GM18511 (cell line): ENCODE results near the gene KLHL7.
A peak's percentile ranks its signal among the peaks of the same experiment; 100 is the strongest.

Experiments used
- ATAC-seq: cut with Tn5 transposase; IDR thresholded peaks from one replicate; pipeline ENCODE4 v1.9.1; 2021; ENCODE audit warnings: mild to moderate bottlenecking, moderate library complexity; ENCODE audit not compliant: unreplicated experiment

The KLHL7 gene

GRCh38 chr7:23105644-23106056 is at the start of gene KLHL7:
TSS of gene KLHL7 (plus strand) at chr7:23105785. CDS start at chr7:23106027, 242 bp downstream.
- peak; percentile 97 for ATAC-seq

- no peak for ATAC-seq
Measured at GRCh38 chr7:23058408-23059096, 47.0 kb upstream of the KLHL7 start.

- no peak for ATAC-seq
Measured at GRCh38 chr7:23061327-23061726, 44.3 kb upstream of the KLHL7 start.

- ATAC-seq, result no peak
Measured at GRCh38 chr7:23062452-23062851, 43.1 kb upstream of the KLHL7 start.

GRCh38 chr7:23065974-23066373 is 39.6 kb upstream of the KLHL7 start:
- no peak for ATAC-seq

GRCh38 chr7:23067271-23067670 is 38.3 kb upstream of the KLHL7 start:
- no peak for ATAC-seq

GRCh38 chr7:23072048-23072447 is 33.5 kb upstream of the KLHL7 start:
- ATAC-seq, result no peak

GRCh38 chr7:23072922-23073321 is 32.7 kb upstream of the KLHL7 start:
- no peak for ATAC-seq

GRCh38 chr7:23074443-23075261 is 30.9 kb upstream of the KLHL7 start:
- ATAC-seq, result no peak

GRCh38 chr7:23075571-23075970 is 30.0 kb upstream of the KLHL7 start:
- ATAC-seq, result no peak

GRCh38 chr7:23076772-23077171 is 28.8 kb upstream of the KLHL7 start:
- ATAC-seq, result no peak

- ATAC-seq, result no peak
Measured at GRCh38 chr7:23093111-23093510, 12.5 kb upstream of the KLHL7 start.

GRCh38 chr7:23093546-23093945 is 12.0 kb upstream of the KLHL7 start:
- no peak for ATAC-seq

- no peak for ATAC-seq
Measured at GRCh38 chr7:23096518-23097290, 8.9 kb upstream of the KLHL7 start.

- no peak for ATAC-seq
Measured at GRCh38 chr7:23098029-23098428, 7.6 kb upstream of the KLHL7 start.

- no peak for ATAC-seq
Measured at GRCh38 chr7:23098460-23098859, 7.1 kb upstream of the KLHL7 start.

GRCh38 chr7:23100697-23101096 is 4.9 kb upstream of the KLHL7 start:
- ATAC-seq, result no peak

- ATAC-seq, result peak; percentile 28
Measured at GRCh38 chr7:23105086-23105643, 420 bp upstream of the KLHL7 start.

- ATAC-seq, result peak; percentile 46
Measured at GRCh38 chr7:23106057-23106822, 655 bp downstream of the KLHL7 start.
